ENCODE results near the gene SEPTIN10. TPM values are rescaled to one million over a fixed set of nuclear protein-coding genes. Genes with fewer than 3 reads are reported as not detected.

SEPTIN10 gene
- total and polyA plus RNA-seq, 2 of the 8 experiments (the other 6 are each of a cell fraction or from before 2014, with no cell fraction given), result 23.7 to 101 TPM

GRCh38 chr2:109562421-109562820, 51.3 kb downstream of the SEPTIN10 start:
- Histone ChIP-seq H3K18ac (ENCODE audit: extremely low read depth, low read length) (no peak overlapping the region), H2BK5ac (ENCODE audit: low read depth, low read length) (no peak overlapping the region), H3K56ac (replicated peaks; ENCODE audit: insufficient read length, low read depth, low read length) (no peak overlapping the region), H4K8ac (ENCODE audit: extremely low read depth, insufficient read depth, low read length) (no peak overlapping the region), H3K27ac (ENCODE audit: low read depth, low read length) (no peak overlapping the region), H3K9me3 (ENCODE audit: insufficient read depth in 2 of 2, low read depth in 1 of 2, low read length in 1 of 2) (no peaks in the 10 kb centered on the region), H4K20me1 (replicated peaks in 1 of 2; ENCODE audit: control insufficient read depth in 1 of 2, insufficient read depth in 2 of 2, low read length in 2 of 2) (no peaks in the 10 kb centered on the region), H3K4me2 (ENCODE audit: insufficient read depth in 1 of 2, low read depth in 2 of 2, low read length in 2 of 2) (no peak overlapping the region), H3K79me2 (ENCODE audit: control insufficient read depth in 1 of 2, insufficient read depth in 2 of 2, low read length in 2 of 2) (no peaks in the 10 kb centered on the region), H2AFZ (ENCODE audit: low read length) (no peak overlapping the region), H2BK15ac (ENCODE audit: low read length) (no peak overlapping the region), H2AK5ac (ENCODE audit: low read depth, low read length) (no peak overlapping the region), H2BK120ac (replicated peaks; ENCODE audit: low read depth, low read length) (no peak overlapping the region), H3K4me1 (replicated peaks in 1 of 4; ENCODE audit: control insufficient read depth in 3 of 4, insufficient read depth in 4 of 4, low read length in 3 of 4) (no peaks in the 10 kb centered on the region), H2BK20ac (ENCODE audit: low read length) (no peak overlapping the region), H3K4me3 (ENCODE audit: extremely low read depth in 1 of 4, insufficient read depth in 2 of 4, low read depth in 3 of 4, low read length in 4 of 4) (no peak overlapping the region), H3K14ac (ENCODE audit: insufficient read length) (no peak overlapping the region), H2BK12ac (ENCODE audit: low read depth, low read length) (no peak overlapping the region), H3K79me1 (ENCODE audit: low read depth, low read length) (no peaks in the 10 kb centered on the region), H3K36me3 (ENCODE audit: control insufficient read depth in 2 of 4, insufficient read depth in 4 of 4, low read length in 3 of 4) (peaks cover 0 to 27% (median 10%) of the 10 kb centered on the region in 4 experiments; a peak in 4 of 8 replicates), H3K23me2 (ENCODE audit: low read depth, low read length) (no peaks in the 10 kb centered on the region), H3K9ac (replicated peaks in 1 of 4; ENCODE audit: extremely low read depth in 1 of 4, low read depth in 3 of 4, low read length in 3 of 4) (no peak overlapping the region), H4K91ac (replicated peaks; ENCODE audit: insufficient read length, low read length) (no peak overlapping the region), H3K27me3 (replicated peaks in 1 of 4; ENCODE audit: control insufficient read depth in 3 of 4, extremely low read depth in 1 of 4, insufficient read depth in 3 of 4, low read length in 3 of 4) (no peaks in the 10 kb centered on the region), H3K4ac (replicated peaks; ENCODE audit: insufficient read length, low read depth, low read length) (no peak overlapping the region), H3K23ac (ENCODE audit: insufficient read length) (no peak overlapping the region), H4K5ac (ENCODE audit: insufficient read length, low read depth, low read length) (no peak overlapping the region)
- ChIA-PET POLR2A (ENCODE audit: partially characterized antibody) (no interaction called here), CTCF (ENCODE audit: partially characterized antibody) (no interaction called here)
- no peak for FAIRE-seq
- WGBS, 2 experiments (ENCODE audit: extremely low coverage in 1 of 2, insufficient coverage in 1 of 2, insufficient read length in 1 of 2, insufficient replicate concordance in 2 of 2, low coverage in 1 of 2, low lambda C conversion rate in 2 of 2, missing lambda C conversion rate in 1 of 2), result 100% methylated on average over 2 of the region's 2 CpGs; no CpG with 5 or more reads in 1 of the 2 experiments
- no peak for DNase-seq (ENCODE audit: low read depth in 1 of 2, low spot score in 2 of 2)
- TF ChIP-seq ZNF274 (IDR thresholded peaks at IDR 0.05; ENCODE audit: borderline replicate concordance, extremely low read depth, low read length), result no peak
- no peak for TF ChIP-seq SIN3A (conservative IDR thresholded peaks at IDR 0.05 in 1 of 2, IDR thresholded peaks at IDR 0.05 in 1 of 2; ENCODE audit: low read depth in 1 of 2, low read length in 2 of 2)
- TF ChIP-seq TEAD4 (IDR thresholded peaks at IDR 0.05; ENCODE audit: low read depth, low read length), result no peak
- no peak for TF ChIP-seq RAD21 (IDR thresholded peaks at IDR 0.05 in 1 of 2, conservative IDR thresholded peaks at IDR 0.05 in 1 of 2; ENCODE audit: low read depth in 2 of 2, low read length in 2 of 2)
- TF ChIP-seq TAF1 (IDR thresholded peaks at IDR 0.05; ENCODE audit: low read depth, low read length), result no peak
- no peak for TF ChIP-seq RNF2 (IDR thresholded peaks at IDR 0.05; ENCODE audit: borderline replicate concordance, low read depth, low read length, missing control alignments, poor library complexity, severe bottlenecking)
- no peak for TF ChIP-seq POLR2A (IDR thresholded peaks at IDR 0.05; ENCODE audit: control extremely low read depth in 1 of 2, low read depth in 2 of 2, low read length in 2 of 2)
- no peak for TF ChIP-seq RXRA (IDR thresholded peaks at IDR 0.05; ENCODE audit: insufficient read depth, low read depth, low read length)
- no peak for TF ChIP-seq ATF3 (IDR thresholded peaks at IDR 0.05; ENCODE audit: insufficient read depth, low read depth, low read length)
- no peak for TF ChIP-seq KDM1A (IDR thresholded peaks at IDR 0.05; ENCODE audit: borderline replicate concordance, low read length)
- no peak for TF ChIP-seq KDM5A (IDR thresholded peaks at IDR 0.05; ENCODE audit: low read length)
- no peak for TF ChIP-seq E2F6 (IDR thresholded peaks at IDR 0.05)
- TF ChIP-seq TBP (IDR thresholded peaks at IDR 0.05; ENCODE audit: low read depth, low read length), result no peak

Measured in H1 (cell line).